HG02642 (cell line): ENCODE results near the gene DHRS13.
"Not testable (repeated sequence)": the region's sequence is repeated elsewhere in the genome, so short reads cannot be mapped to it uniquely, and the experiment has no call there.

Experiments used
- ATAC-seq: cut with Tn5 transposase; IDR thresholded peaks from one replicate; pipeline ENCODE4 v1.9.1; 2021; ENCODE audit warnings: mild to moderate bottlenecking; ENCODE audit not compliant: unreplicated experiment, poor library complexity

The DHRS13 gene

DNA sequence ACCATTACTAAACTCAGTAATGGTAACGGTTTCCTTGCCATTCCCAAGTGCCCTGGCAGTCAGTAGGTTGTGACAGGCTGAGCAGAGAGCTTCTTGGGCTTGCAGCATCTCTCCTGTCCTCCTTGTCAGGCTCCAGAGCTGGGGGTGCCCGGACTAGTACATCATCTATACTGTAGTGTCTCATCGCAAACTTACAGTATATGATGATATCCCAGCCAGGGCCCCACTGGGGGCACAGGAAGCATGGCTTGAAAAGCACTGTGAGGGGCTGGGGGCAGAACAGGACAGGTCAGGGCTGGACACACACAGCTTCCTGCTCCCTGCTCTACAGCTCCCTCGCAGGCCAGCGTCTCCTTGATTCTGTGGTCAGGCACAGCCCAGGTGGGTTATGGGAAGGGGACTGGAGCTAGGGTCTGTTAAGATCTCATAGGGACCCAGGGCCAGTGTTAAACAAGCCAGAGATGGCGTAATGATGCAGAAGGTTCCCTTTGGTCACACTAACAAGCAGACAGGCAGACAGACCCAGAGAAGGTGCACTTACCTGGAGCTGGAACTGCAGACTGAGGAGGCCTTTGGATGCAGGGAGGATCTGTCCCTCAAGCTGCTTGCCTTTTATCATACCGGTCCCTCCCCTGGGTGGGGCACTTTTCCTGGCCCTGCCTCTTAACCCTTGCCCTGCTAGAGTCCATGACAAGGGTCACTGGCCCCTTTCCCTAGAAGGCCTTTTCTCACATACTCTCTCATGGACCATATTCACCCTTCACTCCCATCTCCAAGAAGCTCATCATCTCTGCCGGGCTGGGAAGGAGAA is 41.3 kb downstream of the DHRS13 start:
- ATAC-seq = no peak

DNA sequence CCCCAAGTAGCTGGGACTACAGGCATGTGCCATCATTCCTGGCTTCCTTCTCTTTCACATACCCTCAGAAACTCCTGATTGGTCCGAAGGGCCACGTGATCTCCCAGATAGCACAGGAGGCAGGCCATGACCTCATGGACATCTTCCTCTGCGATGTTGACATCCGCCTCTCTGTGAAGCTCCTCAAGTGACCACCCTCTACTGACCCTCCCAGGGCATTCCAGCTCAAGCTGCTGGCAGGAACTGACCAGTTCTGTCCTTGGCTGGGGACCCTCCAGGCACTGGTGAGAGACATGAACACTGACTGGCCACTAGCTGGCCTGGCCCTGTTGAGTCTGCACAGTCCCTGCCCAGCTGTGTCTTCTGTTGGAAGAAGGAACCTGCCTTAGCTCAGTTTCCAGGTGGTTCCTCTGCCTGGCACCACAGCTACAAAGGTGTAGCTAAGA is 42.5 kb downstream of the DHRS13 start:
- ATAC-seq = no peak

DNA sequence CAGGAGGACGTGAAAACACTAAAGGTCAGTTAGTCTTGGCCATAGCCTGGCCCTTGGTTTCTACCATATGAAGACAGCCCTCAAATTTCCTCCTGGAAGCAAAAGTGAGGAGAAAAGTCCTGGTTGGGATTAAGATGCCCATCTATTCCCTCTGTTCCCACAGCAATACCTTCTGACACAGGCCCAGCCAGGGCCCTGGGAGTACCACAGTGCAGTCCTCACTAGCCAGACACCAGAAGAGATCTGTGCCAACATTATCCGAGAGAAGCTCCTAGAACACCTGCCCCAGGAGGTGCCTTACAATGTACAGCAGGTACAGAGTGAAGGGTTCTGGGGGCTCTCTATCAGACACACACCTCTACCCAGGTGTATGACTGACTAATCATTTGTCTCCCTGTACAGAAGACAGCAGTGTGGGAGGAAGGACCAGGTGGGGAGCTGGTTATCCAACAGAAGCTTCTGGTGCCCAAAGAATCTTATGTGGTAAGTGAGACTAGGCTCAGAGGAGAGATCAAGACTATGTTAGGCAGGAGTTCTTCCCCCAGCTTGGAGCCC is 44.0 kb downstream of the DHRS13 start:
- ATAC-seq = no peak

DNA sequence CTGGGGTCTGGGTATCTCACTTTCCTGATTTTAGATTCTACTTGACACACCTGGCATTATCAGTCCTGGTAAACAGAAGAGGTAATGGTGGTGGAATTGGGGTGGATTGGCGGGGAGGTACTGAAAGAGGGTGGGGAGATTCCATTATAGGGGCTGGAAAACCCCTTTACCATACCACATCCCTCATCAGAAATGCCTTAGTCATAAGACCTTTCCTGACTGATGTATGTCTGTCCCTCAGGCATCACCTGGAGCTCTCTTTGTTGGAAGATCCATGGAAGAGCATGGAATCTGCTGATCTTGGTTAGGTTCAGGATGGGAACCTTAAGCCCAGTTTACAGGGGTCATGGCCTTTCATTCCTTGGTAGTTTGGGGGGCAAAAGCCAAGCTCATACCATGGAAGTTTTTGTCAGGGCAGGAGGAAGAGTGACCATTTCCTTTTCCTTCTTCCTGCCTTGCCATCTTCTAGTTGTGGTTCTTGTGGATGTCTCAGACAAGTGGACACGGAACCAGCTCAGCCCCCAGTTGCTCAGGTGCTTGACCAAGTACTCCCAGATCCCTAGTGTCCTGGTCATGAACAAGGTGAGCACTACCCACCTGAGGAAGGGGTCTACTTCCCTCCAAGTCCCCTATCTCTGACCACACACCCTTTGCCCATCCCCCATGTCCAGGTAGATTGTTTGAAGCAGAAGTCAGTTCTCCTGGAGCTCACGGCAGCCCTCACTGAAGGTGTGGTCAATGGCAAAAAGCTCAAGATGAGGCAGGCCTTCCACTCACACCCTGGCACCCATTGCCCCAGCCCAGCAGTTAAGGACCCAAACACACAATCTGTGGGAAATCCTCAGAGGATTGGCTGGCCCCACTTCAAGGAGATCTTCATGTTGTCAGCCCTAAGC is 44.7 kb downstream of the DHRS13 start:
- ATAC-seq = no peak

DNA sequence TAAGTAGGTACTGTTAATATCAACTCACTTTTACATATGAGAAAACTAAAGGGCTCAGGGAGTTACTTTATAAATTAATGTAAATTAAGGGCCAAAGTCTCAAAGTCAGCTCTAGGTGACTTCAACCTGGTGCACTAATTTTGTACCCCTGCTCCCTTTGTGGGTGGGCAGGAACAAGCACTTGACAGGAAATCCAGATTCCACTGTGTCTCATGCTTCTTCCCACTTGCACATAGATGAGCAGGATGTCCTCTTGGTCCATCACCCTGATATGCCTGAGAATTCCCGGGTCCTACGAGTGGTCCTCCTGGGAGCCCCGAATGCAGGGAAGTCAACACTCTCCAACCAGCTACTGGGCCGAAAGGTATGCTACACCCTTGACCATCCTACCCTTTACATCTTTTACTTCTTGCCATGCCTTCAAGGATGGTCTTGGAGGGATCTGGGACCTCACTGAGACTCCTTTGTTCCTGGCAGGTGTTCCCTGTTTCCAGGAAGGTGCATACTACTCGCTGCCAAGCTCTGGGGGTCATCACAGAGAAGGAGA is 46.8 kb downstream of the DHRS13 start:
- no peak for ATAC-seq

DNA sequence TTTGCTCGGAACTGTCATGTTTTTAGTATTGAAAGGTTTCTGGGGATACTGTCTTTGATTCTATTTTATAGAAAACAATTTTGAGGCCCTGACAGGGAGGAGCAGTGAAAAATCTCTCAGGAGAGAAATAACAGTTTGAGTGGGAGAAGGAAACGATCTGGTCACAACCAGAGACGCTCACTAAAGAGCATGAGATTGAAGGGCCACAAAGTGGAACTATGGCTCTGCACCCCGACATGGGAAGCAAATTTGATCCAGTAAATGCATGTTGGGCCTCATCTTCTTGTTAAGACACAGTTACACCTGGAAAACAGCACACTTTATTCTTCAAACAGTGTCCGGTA is 47.6 kb downstream of the DHRS13 start:
- ATAC-seq = no peak

DNA sequence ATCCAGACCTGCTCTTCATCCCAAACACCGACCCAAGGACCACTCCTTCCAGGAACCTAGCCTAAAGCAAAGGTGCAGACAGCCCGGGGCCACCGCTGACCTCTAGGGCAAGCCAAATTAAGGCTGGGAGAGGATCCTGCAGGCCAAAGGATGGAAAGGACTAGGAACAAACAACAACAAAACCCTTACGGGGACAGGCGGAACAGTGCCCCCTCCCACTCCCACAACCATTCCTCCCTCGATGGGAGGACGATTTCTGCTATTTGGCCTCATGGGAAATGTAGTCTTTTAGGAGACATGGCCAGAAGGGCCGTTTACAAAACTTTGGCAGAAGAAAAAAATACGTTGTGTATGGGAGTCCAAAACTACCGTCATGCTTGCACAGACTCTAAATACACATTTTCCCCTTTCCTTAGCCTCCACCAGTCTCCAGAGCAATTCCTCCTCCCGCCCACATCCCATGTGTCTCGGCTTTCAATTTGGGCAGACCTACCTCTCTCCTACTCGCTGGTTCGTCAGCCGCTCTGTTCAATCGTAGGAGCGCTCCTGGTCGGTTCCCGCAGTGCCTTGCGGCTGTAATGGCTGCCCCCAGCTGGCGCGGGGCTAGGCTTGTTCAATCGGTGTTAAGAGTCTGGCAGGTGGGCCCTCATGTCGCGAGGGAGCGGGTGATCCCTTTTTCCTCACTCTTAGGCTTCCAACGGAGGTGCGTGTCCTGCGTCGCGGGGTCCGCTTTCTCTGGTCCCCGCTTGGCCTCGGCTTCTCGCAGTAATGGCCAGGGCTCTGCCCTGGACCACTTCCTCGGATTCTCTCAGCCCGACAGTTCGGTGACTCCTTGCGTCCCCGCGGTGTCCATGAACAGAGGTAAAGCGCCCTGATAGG is 48.2 kb downstream of the DHRS13 start, which contains the start of gene ERAL1:
Gene ERAL1 (plus strand): TSS at position 560 of the 879 bp plus-strand sequence. CDS start 19 bp downstream, at position 579.
- peak; percentile 94 for ATAC-seq

DNA sequence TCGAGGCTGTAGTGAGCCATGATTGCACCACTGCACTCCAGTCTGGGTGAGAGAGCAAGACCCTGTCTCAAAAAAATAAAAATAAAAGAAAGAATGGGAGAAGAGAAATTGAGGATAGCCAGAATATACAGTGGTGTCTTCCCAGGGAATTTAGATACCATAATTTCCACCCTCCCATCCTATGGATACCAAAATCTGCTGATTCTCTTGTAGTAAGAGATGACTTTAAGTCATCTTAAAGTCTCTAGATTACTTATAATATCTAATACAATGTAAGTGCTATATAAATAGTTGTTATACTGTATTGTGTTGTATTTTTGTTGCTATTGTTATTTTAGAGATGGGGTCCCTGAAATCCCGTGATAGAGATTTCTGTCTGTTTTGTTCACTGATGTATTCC is 49.6 kb downstream of the DHRS13 start:
- no peak for ATAC-seq

DNA sequence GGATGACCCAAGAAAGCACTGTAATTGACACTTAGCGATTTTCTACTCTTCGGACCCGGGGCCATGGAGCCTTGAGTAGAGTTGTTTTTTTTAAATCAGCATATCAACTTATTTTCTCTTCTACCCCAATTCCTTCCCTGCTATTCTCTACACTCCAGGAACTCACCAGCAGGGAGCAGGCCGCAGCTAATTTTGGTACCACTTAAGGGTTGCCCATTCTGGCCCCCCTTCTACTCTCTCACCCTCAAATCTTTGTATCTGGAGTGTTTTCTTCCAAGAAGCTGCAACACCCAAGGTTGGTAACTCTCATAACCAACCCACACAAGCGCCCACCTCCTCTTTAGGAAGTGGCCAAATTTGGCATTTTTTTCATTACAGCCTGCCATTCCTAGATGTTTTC is 53.6 kb downstream of the DHRS13 start:
- ATAC-seq = no peak

DNA sequence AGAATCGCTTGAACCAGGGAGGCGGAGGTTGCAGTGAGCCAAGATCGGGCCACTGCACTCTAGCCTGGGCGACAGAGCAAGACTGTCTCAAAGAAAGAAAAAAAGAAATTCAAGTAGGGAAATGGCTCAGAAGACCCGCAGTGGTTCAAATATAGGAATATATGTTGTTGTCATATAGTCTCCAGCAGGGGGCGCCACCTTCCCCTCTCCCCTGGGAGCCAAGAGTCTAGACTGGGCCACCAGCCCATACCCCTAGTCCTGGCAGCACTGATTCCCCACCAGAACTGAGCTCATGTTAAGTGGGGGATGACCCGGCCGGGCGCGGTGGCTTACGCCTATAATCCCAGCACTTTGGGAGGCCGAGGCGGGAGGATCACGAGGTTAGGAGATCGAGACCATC is 54.2 kb downstream of the DHRS13 start:
- not testable (repeated sequence) for ATAC-seq
